H1 (cell line): ENCODE data around the gene COA5. TPM values are rescaled to one million over a fixed set of nuclear protein-coding genes. Genes with fewer than 3 reads are reported as not detected.

ENCODE experiments used
- CHD7 ChIP-seq: fragments of 300-600 bp; sonication (generic); IDR thresholded peaks from 2 replicates; pipeline ENCODE4 v1.7.1; 2012; ENCODE audit warnings: low read length, moderate library complexity, mild to moderate bottlenecking, inconsistent platforms; ENCODE audit not compliant: insufficient replicate concordance
- polyA plus RNA-seq, 7 experiments: library from polyadenylated mRNA; depleted of rRNA in 3 of 7; stranded (reverse) in 5 of 7; unstranded in 2 of 7; fragments of >200 nt in 5 of 7; fragments of 200-250 nt in 2 of 7; gene quantifications; 1 replicate in 5 of 7; 2 replicates in 1 of 7; 4 replicates in 1 of 7; pipeline versions ENCODE4 v1.2.1 to v1.2.3, GENCODE V29; 2011 to 2013; ENCODE audit warnings: missing spikeins in 2 of 7, mixed read lengths in 2 of 7
- total RNA-seq: library from RNA; stranded (reverse); fragmentation: NEBNext Ultra II Directional; extraction: Animal tissue kit (Norgen Biotek cat#: 25700); gene quantifications from 2 replicates; pipeline ENCODE4 v1.2.1, GENCODE V29; 2021

COA5 gene
- total and polyA plus RNA-seq, 2 of the 8 experiments (the other 6 are each of a cell fraction or from before 2014, with no cell fraction given), result 20.3 to 24.7 TPM

- TF ChIP-seq CHD7, result no peak
Measured at GRCh38 chr2:98615481-98615880, 7.2 kb upstream of the COA5 start (continued).
